ENCODE data around the gene SLC44A5.
"Not testable (repeated sequence)": the region's sequence is repeated elsewhere in the genome, so short reads cannot be mapped to it uniquely, and the experiment has no call there.

The SLC44A5 gene

DNA sequence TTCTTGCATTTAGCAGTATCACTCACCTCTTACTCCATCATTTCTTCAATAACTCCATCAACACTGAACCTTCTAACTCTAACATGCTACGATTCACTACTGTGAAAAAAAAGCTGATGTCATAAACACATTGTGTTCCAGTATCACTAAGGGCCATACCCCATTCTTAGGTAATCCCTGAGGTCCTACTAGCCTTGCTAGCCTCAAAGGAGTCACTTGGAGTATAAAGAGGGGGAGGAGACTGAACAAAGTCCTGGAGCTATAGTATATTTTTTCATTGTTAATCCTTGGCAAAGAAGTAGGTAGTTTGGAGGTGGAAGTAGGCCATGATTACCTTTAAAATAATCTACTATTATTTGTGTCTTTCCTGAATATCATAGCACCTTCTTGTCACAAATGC, at the start of gene SLC44A5:
TSS of gene SLC44A5 (minus strand) at position 101 of the 400 bp plus-strand sequence. CDS start 69,667 bp downstream, outside the sequence.
- no peak for FAIRE-seq
- DNase-seq (ENCODE audit: extremely low spot score, insufficient read length, low read depth) = no peak

DNA sequence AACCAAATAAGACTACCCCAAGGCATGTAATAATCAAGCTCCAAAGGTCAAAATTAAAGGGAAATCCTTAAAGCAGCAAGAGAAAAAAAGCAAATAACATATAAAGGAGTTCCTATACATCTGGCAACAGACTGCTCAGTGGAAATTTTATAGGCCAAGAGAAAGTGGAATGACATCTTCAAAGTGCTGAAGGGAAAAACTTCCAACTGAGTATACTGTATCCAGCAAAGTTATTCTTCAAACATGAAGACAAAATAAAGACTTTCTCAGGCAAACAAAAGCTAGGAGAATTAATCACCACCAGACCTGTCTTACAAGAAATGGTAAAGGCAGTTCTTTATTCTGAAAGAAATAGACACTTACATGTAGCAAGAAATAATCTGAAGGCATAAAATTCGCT, 45.0 kb upstream of the SLC44A5 start:
- DNase-seq (ENCODE audit: extremely low spot score, insufficient read length, low read depth) (no peak), FAIRE-seq (no peak)

DNA sequence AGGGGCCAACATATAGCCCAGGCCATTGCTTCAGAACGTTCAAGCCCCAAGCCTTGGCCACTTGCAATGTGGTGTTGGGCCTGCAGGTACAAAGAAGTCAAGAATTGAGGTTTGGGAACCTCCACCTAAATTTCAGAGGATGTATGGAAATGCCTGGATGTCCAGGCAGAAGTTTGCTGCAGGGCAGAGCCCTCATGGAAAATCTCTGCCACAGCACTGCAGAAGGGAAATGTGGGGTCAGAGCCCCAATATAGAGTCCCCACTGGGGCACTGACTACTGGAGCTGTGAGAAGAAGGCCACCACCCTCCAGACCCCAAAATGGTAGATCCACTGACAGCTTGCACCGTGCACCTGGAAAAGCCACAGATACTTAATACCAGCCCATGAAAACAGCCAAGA, 36.3 kb upstream of the SLC44A5 start:
- not testable (repeated sequence) for DNase-seq (ENCODE audit: extremely low spot score, insufficient read length, low read depth); FAIRE-seq

DNA sequence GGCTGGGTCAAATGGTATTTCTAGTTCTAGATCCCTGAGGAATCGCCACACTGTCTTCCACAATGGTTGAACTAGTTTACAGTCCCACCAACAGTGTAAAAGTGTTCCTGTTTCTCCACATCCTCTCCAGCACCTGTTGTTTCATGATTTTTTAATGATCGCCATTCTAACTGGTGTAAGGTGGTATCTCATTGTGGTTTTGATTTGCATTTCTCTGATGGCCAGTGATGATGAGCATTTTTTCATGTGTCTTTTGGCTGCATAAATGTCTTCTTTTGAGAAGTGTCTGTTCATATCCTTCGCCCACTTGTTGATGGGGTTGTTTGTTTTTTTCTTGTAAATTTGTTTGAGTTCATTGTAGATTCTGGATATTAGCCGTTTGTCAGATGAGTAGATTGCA, 34.2 kb upstream of the SLC44A5 start:
- DNase-seq (ENCODE audit: extremely low spot score, insufficient read length, low read depth); FAIRE-seq: not testable (repeated sequence)

DNA sequence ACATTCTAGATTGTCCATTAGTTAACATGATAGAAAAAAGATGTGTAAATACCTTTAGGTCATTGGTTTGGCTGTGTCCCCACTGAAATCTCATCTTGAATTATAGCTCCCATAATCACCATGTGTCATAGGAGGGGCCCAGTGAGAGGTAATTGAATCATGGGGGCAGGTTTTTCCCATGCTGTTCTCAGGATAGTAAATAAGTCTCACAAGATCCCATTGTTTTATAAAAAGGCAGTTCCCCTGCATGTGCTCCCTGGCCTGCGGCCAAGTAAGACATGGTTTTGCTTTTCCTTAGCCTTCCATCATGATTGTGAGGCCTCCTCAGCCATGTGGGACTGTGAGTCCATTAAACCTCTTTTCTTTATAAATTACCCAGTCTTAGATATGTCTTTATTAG, 32.5 kb upstream of the SLC44A5 start:
- FAIRE-seq = no peak
- DNase-seq (ENCODE audit: extremely low spot score, insufficient read length, low read depth) = no peak

DNA sequence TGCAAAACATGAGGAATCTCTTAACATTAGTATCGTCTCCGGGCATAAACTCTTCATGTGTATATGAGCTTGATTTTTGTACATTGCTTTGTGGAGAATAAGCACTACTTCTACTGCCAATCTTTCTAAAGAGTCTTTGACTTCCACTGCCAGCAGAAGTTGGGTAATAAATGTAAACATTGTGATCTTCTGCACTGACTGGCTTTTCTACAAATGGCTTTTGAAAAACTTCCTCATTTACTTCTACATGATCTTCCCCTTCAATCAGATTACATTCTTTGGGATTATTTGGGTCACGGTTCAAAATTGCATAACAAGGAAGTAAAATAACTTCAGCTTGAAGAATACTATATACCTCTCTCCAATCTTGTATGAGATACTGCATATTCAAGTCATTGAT, 30.4 kb upstream of the SLC44A5 start:
- DNase-seq (ENCODE audit: extremely low spot score, insufficient read length, low read depth) (no peak), FAIRE-seq (no peak)

DNA sequence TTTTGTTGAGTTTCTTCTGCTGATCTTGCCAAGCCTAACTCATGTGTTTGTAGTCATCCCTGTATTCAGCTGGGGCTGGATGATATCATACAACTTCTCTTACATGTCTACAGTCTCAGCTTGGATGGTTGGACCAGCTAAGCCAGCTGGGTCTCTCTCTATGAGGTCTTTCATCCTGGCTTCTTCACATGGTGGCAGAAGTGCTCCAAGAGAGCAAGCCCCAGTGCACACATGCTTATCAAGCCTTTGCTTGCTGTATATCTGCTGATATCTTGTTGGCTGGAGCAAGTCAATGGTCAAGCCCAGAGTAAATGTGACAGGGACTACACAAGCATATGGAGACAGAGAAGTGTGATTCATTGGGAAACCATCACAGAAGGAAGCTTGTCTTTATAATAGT, 29.2 kb upstream of the SLC44A5 start:
- FAIRE-seq (no peak), DNase-seq (ENCODE audit: extremely low spot score, insufficient read length, low read depth) (no peak)

DNA sequence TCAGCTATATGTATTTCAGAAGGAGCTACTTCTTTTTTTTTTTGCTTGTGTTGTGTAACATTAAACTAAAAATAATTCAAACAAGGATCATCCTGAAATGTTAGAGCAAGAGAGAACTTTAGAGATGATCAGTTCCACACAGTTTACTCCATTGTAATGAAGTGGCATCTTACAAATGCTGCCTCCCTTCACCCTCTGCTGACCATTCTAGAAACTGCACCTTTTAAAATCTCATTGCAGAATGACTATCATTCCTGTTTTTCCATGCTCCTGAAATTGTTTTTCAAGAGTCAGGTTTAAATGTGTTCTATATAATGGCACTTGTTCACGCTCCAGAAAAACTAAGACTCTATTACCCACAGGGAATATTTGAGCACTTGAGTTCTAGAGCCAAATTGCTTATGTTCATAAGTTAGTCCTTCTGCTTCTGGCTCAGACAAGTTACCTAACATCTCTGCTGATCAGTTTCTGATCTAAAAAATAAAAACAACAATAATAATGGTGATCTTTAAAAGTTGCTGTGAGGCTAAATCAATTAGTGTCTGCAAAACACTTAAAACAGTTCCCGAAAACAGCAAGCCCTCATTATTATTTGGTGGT, 21.5 kb upstream of the SLC44A5 start:
- peak; percentile 89 for FAIRE-seq
- DNase-seq (ENCODE audit: extremely low spot score, insufficient read length, low read depth) = no peak

DNA sequence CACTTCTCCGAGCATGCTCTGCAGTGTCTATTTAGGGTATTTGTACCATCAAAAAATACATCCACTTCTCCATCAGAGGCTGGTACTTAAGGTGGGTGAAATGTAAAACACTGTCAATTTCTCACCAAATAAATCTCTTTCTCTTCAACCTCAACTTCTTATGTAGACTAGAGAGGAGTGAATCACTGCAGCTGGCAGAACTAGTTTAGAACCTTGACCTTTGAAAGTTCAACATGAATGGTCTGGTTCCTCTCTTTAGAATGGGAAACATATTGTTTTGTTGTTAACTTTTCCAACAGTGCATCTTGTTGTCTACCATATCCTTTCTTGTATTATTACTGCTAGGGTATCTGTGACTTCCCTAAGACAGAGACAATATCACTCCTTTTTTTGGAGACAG, 20.1 kb upstream of the SLC44A5 start:
- DNase-seq (ENCODE audit: extremely low spot score, insufficient read length, low read depth) (no peak), FAIRE-seq (no peak)

DNA sequence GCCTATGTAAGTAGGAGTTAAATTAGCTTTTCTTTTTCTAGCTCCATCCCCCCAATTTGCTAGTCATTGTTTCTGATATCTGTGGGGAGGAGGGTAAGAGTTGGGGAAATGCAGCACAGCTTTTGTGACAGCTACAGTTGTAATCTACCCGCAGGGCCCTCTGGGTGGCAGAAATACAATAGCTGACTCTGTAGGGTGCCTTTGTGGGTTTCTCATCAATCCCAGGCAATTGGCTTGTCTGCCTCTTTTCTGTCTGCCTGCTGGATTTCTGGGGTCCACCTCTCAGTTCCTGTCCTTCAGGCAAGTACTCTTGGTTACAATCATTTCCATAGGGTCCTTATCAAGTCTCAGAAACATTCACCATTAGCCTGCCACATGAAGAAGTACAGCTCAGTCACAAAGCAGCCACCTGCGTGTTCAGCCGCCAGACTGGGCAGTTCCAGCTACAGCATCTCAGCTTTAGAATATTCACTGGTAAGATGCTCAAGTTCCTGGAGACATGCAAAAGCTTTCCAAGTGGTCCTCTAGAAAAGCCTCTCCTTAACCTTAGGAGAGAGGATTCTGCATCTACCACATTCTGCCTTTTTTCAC, 19.2 kb upstream of the SLC44A5 start:
- FAIRE-seq (no peak), DNase-seq (ENCODE audit: extremely low spot score, insufficient read length, low read depth) (no peak)

DNA sequence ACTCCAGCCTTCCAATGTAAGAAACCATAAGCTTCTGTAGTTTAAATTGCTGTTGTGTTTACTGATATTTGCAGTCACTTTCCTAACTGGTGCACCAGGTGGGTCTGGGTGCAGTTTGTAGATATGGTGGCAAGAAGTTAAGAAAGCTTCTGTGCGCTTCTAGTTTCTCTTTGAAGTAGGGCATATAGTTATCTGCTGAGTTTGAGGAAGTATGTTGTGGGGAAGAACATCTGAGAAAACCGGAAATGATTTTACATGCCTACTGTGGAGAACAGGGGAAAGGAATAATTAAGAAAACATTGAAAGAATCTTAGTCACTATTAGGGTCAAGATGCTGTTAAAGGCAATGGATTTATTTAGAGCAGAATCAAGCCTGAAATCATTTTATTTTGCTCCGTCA, 14.9 kb upstream of the SLC44A5 start:
- FAIRE-seq = no peak
- DNase-seq (ENCODE audit: extremely low spot score, insufficient read length, low read depth) = no peak

DNA sequence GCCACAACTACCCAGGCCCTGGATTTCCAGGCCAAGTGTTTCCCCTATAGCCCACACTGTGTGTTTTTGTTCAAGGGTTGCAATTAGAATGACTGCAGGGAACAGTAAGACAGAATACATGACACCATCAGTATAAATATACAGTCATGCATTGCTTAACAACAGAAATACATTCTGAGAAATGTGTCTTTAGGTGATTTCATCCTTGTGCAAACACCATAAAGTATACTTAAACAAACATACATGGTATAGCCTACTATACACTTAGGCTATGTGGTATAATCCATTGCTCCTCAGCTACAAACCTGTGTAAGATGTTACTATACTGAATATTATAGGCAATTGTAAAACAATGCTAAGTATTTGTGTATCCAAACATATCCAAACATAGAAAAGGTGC, 7.5 kb upstream of the SLC44A5 start:
- DNase-seq (ENCODE audit: extremely low spot score, insufficient read length, low read depth) (no peak), FAIRE-seq (no peak)

DNA sequence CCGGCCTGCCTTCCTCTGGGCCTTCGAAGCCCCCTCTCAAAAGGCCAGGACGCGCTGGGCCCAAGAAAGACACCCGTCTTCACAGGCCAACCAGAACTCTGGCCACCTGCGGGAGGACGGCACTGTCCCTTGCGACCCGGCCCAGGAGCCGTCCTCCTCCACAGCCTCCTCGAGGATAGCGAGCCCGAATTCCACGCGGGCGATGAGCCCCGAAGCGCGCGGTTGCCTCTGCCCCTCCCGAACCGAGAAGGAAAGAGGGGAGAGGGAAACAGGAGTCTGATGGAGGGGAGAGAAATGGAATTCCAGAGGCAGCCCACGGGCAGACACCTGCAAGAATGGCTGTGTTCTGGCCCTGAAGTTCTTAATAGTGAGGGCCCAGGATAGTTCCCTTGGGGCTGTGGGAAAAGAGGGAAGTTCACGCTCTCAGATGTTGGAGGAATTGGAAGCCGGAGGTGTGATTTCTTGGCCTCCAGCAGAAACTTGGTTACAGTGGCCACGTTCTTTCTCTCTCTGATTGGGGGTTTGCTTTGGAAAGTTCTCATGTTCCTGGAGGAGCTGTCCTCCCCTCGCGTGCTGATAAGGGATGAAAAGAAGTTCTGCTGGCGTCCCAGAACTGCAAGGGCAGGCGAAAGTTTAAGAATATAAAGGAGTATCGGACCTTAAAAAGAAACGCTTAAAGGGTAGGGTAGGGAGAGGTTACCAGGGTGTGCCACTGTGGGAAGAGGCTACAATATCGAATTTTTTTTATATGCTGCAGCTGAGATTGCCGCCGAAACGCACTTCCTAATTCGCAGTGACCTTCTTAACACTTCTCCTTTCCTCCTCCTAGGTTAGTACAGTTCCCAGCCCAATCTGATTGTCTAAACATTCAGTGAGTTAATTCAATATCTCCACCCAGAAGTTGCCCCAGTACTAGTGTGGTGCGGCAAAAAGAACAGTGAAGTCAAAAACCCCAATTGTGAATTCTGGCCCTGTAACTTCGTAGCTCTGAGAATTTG, 5.8 kb upstream of the SLC44A5 start:
- FAIRE-seq = no peak
- no peak for DNase-seq (ENCODE audit: extremely low spot score, insufficient read length, low read depth)

DNA sequence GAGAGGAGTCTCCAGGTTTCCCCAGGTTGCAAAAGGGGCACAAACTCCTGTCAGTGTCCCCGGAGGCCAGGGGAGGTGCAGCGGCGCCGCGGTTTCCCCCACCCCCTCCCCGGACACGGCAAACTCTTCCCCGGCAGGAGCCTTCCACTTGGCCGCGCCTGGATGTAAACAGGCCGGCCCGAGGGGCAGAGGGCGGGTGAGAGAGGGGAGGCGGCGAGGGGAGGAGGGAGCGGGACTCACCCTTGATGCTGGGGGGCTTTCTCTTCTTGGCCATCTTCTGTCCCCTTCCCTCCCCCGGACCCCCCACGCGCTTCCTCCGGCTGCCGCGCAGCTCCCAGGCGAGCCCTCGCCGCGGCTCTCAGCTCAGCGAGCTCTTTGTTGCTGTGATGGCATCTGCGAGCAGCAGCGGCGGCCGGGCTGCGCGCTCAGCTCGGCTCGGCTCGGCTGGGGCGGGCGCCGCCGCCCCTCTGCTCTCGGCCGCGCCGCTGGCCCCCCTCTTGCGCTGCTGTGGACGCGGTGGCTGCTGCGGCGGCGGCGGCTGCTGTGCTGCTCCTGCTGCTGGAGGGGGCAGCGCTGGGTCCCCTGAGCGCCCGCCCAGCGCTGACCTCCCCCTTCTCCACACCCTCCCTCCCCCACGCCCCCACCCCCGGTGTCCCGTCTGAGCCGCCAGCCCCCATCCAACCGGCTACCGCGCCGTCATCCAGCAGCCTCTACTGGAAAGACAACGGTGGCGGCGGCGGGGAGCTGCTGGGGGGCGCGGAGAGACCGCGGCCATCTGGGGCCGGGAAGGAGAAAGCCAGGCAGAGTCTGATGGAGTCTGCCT, 4.9 kb upstream of the SLC44A5 start:
- FAIRE-seq (no peak), DNase-seq (ENCODE audit: extremely low spot score, insufficient read length, low read depth) (no peak)

DNA sequence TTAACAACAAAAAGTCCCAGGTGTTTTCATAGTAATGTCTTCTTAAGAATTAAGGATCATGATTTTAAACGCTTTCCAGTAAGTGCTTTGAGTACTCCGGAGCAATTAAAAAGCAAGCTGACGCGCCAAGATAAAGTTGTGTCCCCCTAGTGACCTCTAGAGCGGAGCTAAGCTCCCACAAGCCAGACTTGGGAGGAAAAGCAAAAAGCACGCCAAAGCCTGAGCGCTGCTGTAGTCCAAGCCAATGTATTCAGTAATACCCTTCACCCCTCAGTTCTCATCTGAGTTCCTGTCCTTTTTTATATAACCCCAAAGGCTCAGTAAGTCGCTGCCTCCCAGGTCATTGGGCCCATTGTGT, 3.5 kb upstream of the SLC44A5 start:
- FAIRE-seq (no peak), DNase-seq (ENCODE audit: extremely low spot score, insufficient read length, low read depth) (no peak)

DNA sequence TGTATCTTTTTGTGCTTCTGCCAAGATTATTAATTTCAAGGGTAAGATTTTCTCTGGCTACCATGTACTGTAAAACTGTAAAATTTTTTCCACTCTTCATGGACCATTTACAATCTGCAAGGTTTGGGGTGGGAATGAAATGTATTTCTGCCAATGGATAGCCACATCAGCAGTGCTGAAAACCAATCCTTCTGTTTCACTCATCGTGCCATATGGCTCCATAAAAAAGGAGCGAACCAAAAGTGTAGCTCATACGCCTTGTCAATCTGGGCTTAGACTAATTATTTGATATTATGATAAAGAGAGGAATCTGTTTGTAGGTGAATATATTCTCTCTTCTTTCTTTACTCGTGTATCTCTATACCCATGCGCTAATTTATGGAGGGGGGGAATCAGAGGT, 3.0 kb upstream of the SLC44A5 start:
- DNase-seq (ENCODE audit: extremely low spot score, insufficient read length, low read depth) = no peak

DNA sequence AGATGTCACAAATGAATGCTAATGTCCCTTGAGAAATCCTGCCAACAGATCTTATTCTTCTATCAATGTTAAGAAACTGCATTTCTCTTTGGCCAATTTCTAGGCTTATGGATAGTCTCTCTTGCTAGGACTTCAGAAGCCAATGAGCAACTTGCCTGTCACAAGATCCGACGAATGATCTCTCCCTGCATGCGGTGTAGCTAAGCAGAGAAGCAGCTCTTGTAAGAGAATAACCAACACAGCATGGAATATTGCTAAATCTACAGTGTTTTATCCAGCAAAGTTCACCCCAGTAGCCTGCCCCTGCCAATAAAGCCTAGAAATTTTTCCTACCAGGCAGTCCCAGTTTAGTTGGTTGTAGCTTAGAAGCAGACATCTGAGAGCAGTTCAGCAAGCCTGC, 2.1 kb upstream of the SLC44A5 start:
- DNase-seq (ENCODE audit: extremely low spot score, insufficient read length, low read depth) (no peak), FAIRE-seq (no peak)

More for the DNA sequence above, 3.0 kb upstream of the SLC44A5 start:
- no peak for FAIRE-seq

DNA sequence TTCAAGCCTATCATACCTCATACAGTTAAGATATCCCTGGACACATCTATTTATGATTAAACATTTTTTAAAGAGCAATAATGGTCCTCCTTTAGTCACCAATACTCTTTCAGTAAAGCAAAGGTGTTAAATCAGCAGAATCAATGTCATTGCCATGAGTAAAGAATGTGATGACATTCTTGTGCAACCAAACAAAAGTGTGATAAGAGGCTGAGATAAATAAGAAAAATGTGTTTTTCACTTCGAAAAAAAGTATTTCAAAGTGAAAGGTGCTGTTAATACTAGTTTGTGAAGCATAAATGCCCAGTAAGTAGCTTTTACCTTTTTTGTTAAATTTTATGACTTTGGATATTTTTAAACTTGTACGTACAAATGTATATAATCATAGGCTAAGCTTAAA, 8.4 kb downstream of the SLC44A5 start:
- no peak for DNase-seq (ENCODE audit: extremely low spot score, insufficient read length, low read depth)
- no peak for FAIRE-seq

DNA sequence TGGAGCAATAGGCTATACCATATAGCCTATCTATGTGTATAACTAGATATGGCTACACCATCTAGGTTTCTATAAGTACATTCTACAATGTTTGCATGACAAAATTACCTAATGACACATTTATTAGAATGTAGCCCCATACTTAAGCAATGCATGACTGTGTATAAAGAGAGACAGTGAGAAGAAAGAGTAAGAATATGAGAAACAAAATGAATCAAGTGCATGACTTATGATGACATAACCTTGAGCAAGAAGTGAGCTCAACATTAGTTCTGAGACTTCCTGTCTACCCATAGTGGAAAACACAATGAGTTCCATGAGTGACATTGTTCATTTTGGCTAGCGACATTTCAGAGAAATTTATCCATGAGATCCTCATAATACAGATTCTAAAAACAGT, 10.1 kb downstream of the SLC44A5 start:
- FAIRE-seq (no peak), DNase-seq (ENCODE audit: extremely low spot score, insufficient read length, low read depth) (no peak)

DNA sequence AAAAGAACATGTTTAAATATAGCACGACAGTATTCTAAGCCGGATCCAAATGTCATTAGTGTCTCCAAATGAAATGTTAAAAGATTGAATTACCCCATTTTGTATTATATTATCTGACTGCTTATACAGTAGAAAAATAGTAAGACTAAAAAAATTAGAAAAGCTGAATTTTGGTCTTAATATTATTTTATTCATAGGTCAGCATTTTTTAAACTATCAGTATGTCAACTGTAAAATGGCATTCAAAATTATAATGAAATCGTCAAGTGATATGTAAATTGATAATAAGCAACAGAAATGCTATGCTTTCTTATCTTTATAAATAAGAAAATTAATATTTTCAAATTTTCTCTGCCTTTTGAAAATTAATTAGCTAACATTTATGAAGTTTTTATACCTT, 16.6 kb downstream of the SLC44A5 start:
- FAIRE-seq = no peak
- no peak for DNase-seq (ENCODE audit: extremely low spot score, insufficient read length, low read depth)
